Natural killer cell (primary cell): Measurements from ENCODE around the gene IBA57. TPM values are rescaled to one million over a fixed set of nuclear protein-coding genes. Genes with fewer than 3 reads are reported as not detected.
A peak's percentile ranks its signal among the peaks of the same experiment; 100 is the strongest.

ENCODE experiments used
- ATAC-seq, 3 donors: fragments of 150-1000 bp in 2 of 3; fragments of 200-7000 bp in 1 of 3; cut with Tn5 transposase; 1 replicate in 1 of 3; 2 replicates in 2 of 3; pipeline ENCODE4 v1.10.0; 2021; ENCODE audit warnings: mild to moderate bottlenecking in 2 of 3, moderate library complexity in 2 of 3
- DNase-seq, 2 donors: peaks; one replicate each; pipeline versions ENCODE4 v3.0.0 to v3.0.0-alpha.2; 2013 to 2021; ENCODE audit warnings: mixed read lengths in 1 of 2
- H3K27ac ChIP-seq: one replicate; pipeline ENCODE4 v1.5.1; 2013; ENCODE audit warnings: mild to moderate bottlenecking, low read length
- H3K27me3 ChIP-seq: one replicate; pipeline ENCODE4 v1.6.1; 2013; ENCODE audit warnings: low read length; ENCODE audit not compliant: control insufficient read depth, insufficient read depth
- H3K36me3 ChIP-seq: one replicate; pipeline ENCODE4 v1.6.1; 2013; ENCODE audit warnings: low read length; ENCODE audit not compliant: control insufficient read depth, insufficient read depth
- H3K4me1 ChIP-seq: one replicate; pipeline ENCODE4 v1.6.1; 2013; ENCODE audit warnings: low read length; ENCODE audit not compliant: control insufficient read depth, insufficient read depth
- H3K4me3 ChIP-seq: one replicate; pipeline ENCODE4 v1.5.1; 2013; ENCODE audit warnings: low read length
- H3K9me3 ChIP-seq: one replicate; pipeline ENCODE4 v1.6.1; 2013; ENCODE audit warnings: low read length; ENCODE audit not compliant: control insufficient read depth, insufficient read depth
- H3K27ac Mint-ChIP-seq, 2 donors: one replicate each; pipeline ENCODE4 v1.8.0; 2022; ENCODE audit warnings: mild to moderate bottlenecking in 2 of 2, mixed read lengths in 2 of 2, moderate library complexity in 1 of 2
- H3K27me3 Mint-ChIP-seq, 2 donors: one replicate each; pipeline ENCODE4 v1.8.0; 2022; ENCODE audit warnings: low read depth in 2 of 2, mixed read lengths in 2 of 2
- H3K36me3 Mint-ChIP-seq: one replicate; pipeline ENCODE4 v1.8.0; 2022; ENCODE audit warnings: mixed read lengths
- H3K4me1 Mint-ChIP-seq, 2 donors: one replicate each; pipeline ENCODE4 v1.8.0; 2022; ENCODE audit warnings: mixed read lengths in 2 of 2
- H3K4me3 Mint-ChIP-seq: one replicate; pipeline ENCODE4 v1.8.0; 2022; ENCODE audit warnings: mild to moderate bottlenecking, moderate library complexity, mixed read lengths
- H3K9me3 Mint-ChIP-seq, 2 donors: one replicate each; pipeline ENCODE4 v1.8.0; 2022; ENCODE audit warnings: mixed read lengths in 2 of 2
- WGBS: methylation state at CpG from one replicate; pipeline ENCODE4 v1.1.7; 2013; ENCODE audit warnings: missing lambda C conversion rate; ENCODE audit not compliant: insufficient coverage; 5-methylcytosine and 5-hydroxymethylcytosine counted together
- intact Hi-C: fragments of 100-400 bp; cut with micrococcal nuclease; formaldehyde crosslinking; loops from one replicate; pipeline ENCODE4 v1.14.2; 2022
- total RNA-seq, 4 donors: library from RNA; stranded (reverse); fragments of 120-200 nt in 1 of 4; gene quantifications; one replicate each; pipeline versions ENCODE4 v1.2.3 to v1.2.4, GENCODE V29; 2013 to 2022
- TF ChIP-seq, protein P1 (sequence below): fragments of 200-600 bp; IDR thresholded peaks from one replicate; pipeline ENCODE4 v1.8.0; 2022; ENCODE audit warnings: antibody characterized with exemption

IBA57 gene
- total RNA-seq: 10 to 100 TPM; 13.3 to 14.1 (median 13.8) TPM
- 5.4 TPM for total RNA-seq (2013)

GRCh38 chr1:228165372-228166169 is at the start of gene IBA57:
TSS of gene IBA57 (plus strand) at chr1:228165804. CDS start at chr1:228165817, 13 bp downstream.
- Mint-ChIP-seq H3K4me3 (peak within 1 kb of the TSS; percentile 94), H3K4me1 (peaks cover 28 to 34% of the 10 kb centered on the region in 2 donors), H3K27me3 (no peaks in the 10 kb centered on the region), H3K36me3 (no peaks in the 10 kb centered on the region), H3K9me3 (no peaks in the 10 kb centered on the region), H3K27ac (peak within 1 kb of the TSS; percentile 94 to 95)
- Histone ChIP-seq H3K4me1 (peaks cover 32% of the 10 kb centered on the region), H3K4me3 (peak within 1 kb of the TSS; percentile 53), H3K27ac (peak within 1 kb of the TSS; percentile 92), H3K36me3 (no peaks in the 10 kb centered on the region), H3K9me3 (no peaks in the 10 kb centered on the region), H3K27me3 (no peaks in the 10 kb centered on the region)
- DNase-seq: peak; percentile 99
- ATAC-seq: peak; percentile 82 to 93 (median 82)
- TF ChIP-seq, protein P1, sequence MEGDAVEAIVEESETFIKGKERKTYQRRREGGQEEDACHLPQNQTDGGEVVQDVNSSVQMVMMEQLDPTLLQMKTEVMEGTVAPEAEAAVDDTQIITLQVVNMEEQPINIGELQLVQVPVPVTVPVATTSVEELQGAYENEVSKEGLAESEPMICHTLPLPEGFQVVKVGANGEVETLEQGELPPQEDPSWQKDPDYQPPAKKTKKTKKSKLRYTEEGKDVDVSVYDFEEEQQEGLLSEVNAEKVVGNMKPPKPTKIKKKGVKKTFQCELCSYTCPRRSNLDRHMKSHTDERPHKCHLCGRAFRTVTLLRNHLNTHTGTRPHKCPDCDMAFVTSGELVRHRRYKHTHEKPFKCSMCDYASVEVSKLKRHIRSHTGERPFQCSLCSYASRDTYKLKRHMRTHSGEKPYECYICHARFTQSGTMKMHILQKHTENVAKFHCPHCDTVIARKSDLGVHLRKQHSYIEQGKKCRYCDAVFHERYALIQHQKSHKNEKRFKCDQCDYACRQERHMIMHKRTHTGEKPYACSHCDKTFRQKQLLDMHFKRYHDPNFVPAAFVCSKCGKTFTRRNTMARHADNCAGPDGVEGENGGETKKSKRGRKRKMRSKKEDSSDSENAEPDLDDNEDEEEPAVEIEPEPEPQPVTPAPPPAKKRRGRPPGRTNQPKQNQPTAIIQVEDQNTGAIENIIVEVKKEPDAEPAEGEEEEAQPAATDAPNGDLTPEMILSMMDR: peak; percentile 70
- intact Hi-C loops: loop anchor here (1.0 to 5.0 kb wide), 4 partner anchors 25 to 83 kb away; partner anchors contain the start of genes ARF1, C1orf35, GUK1 and MRPL55
- WGBS: under 1% methylated on average over 93 of the region's 93 CpGs

GRCh38 chr1:228117335-228117734 is 48.3 kb upstream of the IBA57 start:
- peaks cover 0 to 6% of the 10 kb centered on the region in 2 donors for H3K4me1 Mint-ChIP-seq
- no peaks in the 10 kb centered on the region for H3K36me3 Mint-ChIP-seq
- DNase-seq (no peak), ATAC-seq (no peak)
- Histone ChIP-seq H3K36me3 (no peaks in the 10 kb centered on the region), H3K27ac (no peak overlapping the region), H3K4me3 (no peak overlapping the region), H3K4me1 (no peaks in the 10 kb centered on the region), H3K9me3 (no peaks in the 10 kb centered on the region), H3K27me3 (no peaks in the 10 kb centered on the region)
- H3K9me3 Mint-ChIP-seq: no peaks in the 10 kb centered on the region
- WGBS: 100% methylated on average over 2 of the region's 4 CpGs
- H3K4me3 Mint-ChIP-seq: no peak overlapping the region
- TF ChIP-seq, protein P1: no peak
- no peak overlapping the region for H3K27ac Mint-ChIP-seq
- intact Hi-C loops: no loop called here
- peaks cover 2% of the 10 kb centered on the region in 2 donors for H3K27me3 Mint-ChIP-seq

DNA sequence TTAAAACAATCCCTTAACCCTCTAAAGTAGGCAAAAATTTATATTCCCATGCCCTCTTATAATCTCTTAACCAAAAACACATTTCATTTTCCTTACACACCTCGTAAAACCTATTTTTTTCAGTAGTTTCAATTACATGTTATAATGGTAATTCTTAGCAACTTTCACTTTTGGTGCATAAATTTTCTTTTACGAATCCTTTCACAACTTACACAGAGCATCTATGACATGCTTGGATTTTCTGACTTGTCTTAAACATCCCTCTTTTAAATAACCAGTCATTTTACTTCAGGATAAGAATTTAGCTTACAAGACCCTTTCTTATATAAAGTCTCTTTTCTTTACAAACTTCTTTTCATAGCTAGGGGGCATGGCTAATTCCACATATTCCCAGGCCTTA is 47.6 kb upstream of the IBA57 start:
- H3K36me3 ChIP-seq: no peaks in the 10 kb centered on the region
- 90% methylated on average over 1 of the region's 2 CpGs for WGBS
- H3K27ac Mint-ChIP-seq: no peak overlapping the region
- H3K4me3 ChIP-seq: no peak overlapping the region
- no peaks in the 10 kb centered on the region for H3K36me3 Mint-ChIP-seq
- peaks cover 6 to 7% of the 10 kb centered on the region in 2 donors for H3K27me3 Mint-ChIP-seq
- H3K4me3 Mint-ChIP-seq: no peak overlapping the region
- no peaks in the 10 kb centered on the region for H3K27me3 ChIP-seq
- no peaks in the 10 kb centered on the region for H3K9me3 ChIP-seq
- no peaks in the 10 kb centered on the region for H3K9me3 Mint-ChIP-seq
- ATAC-seq (no peak), DNase-seq (no peak)
- TF ChIP-seq, protein P1: no peak
- H3K27ac ChIP-seq: no peak overlapping the region
- H3K4me1 ChIP-seq: no peaks in the 10 kb centered on the region
- intact Hi-C loops: no loop called here
- H3K4me1 Mint-ChIP-seq: peaks cover 0 to 6% of the 10 kb centered on the region in 2 donors
